A673 (cell line): ENCODE results near the gene ARHGEF6. TPM values are rescaled to one million over a fixed set of nuclear protein-coding genes. Genes with fewer than 3 reads are reported as not detected.

Source experiments
- BruUV-seq: library from RNA; stranded (reverse); fragments of 400-500 nt; replicated peaks from 2 replicates; lab custom pipeline; 2021; lab: Mats Ljungman, UMichigan
- CTCF ChIA-PET: fragments of 300-600 bp; sonication (Branson Sonifier 250); formaldehyde crosslinking; loops from one replicate; lab custom pipeline; 2022; ENCODE audit warnings: antibody characterized with exemption; lab: Charles Lee
- POLR2A ChIA-PET: fragments of 300-600 bp; sonication (Branson Sonifier 250); formaldehyde crosslinking; loops from one replicate; lab custom pipeline; 2022; ENCODE audit warnings: antibody characterized with exemption; ENCODE audit not compliant: low non-redundant PET; lab: Charles Lee
- DNase-seq: peaks from one replicate; pipeline ENCODE4 v3.0.0-alpha.2; 2015; ENCODE audit warnings: low spot score
- H3K27ac ChIP-seq: fragments of 200-600 bp; sonication (generic); 2 replicates; pipeline ENCODE4 v1.5.1; 2016; ENCODE audit warnings: mixed run types, low read depth, mild to moderate bottlenecking, mixed read lengths, antibody characterized with exemption, low read length; ENCODE audit not compliant: poor library complexity, severe bottlenecking
- H3K27me3 ChIP-seq: fragments of 200-600 bp; sonication (generic); replicated peaks from 2 replicates; pipeline ENCODE4 v1.6.1; 2017; ENCODE audit warnings: mixed run types, low read depth, mild to moderate bottlenecking, mixed read lengths, antibody characterized with exemption, low read length; ENCODE audit not compliant: insufficient read depth, poor library complexity
- H3K36me3 ChIP-seq: fragments of 200-600 bp; sonication (generic); 2 replicates; pipeline ENCODE4 v1.6.1; 2016; ENCODE audit warnings: mixed run types, mild to moderate bottlenecking, mixed read lengths, antibody characterized with exemption, low read length; ENCODE audit not compliant: insufficient read depth, poor library complexity, severe bottlenecking
- H3K4me1 ChIP-seq: fragments of 200-600 bp; sonication (generic); 2 replicates; pipeline ENCODE4 v1.6.1; 2017; ENCODE audit warnings: mixed run types, mild to moderate bottlenecking, mixed read lengths, antibody characterized with exemption, low read length; ENCODE audit not compliant: insufficient read depth, poor library complexity, severe bottlenecking
- H3K4me3 ChIP-seq: fragments of 200-600 bp; sonication (generic); 2 replicates; pipeline ENCODE4 v1.5.1; 2016; ENCODE audit warnings: low read depth, mixed run types, mild to moderate bottlenecking, mixed read lengths, low read length; ENCODE audit not compliant: poor library complexity, severe bottlenecking
- H3K9me3 ChIP-seq: fragments of 200-600 bp; sonication (generic); 2 replicates; pipeline ENCODE4 v1.6.1; 2016; ENCODE audit warnings: mixed run types, low read depth, mild to moderate bottlenecking, mixed read lengths, antibody characterized with exemption, low read length; ENCODE audit not compliant: poor library complexity, severe bottlenecking
- EZH2 ChIP-seq: fragments of 200-600 bp; sonication (generic); IDR thresholded peaks from 2 replicates; pipeline ENCODE4 v1.6.1; 2017; ENCODE audit warnings: borderline replicate concordance, low read depth, mild to moderate bottlenecking, mixed read lengths, antibody characterized with exemption, low read length; ENCODE audit not compliant: poor library complexity, severe bottlenecking
- intact Hi-C: fragments of 100-400 bp; cut with micrococcal nuclease; formaldehyde crosslinking; loops from one replicate; pipeline ENCODE4 v1.10.0; 2022; ENCODE audit not compliant: unreplicated experiment
- total RNA-seq: library from RNA; stranded (reverse); gene quantifications from 2 replicates; pipeline ENCODE4 v1.2.3, GENCODE V29; 2021
- TF ChIP-seq, protein P1 (sequence below): fragments of 300-800, 200-600 bp; sonication (generic); conservative IDR thresholded peaks from 2 replicates; pipeline ENCODE4 v1.5.1; 2017; ENCODE audit warnings: low read depth, mild to moderate bottlenecking, antibody characterized with exemption, low read length, moderate library complexity, mixed read lengths

Gene ARHGEF6
- total RNA-seq, 1 experiment from 2014 or later, result 11.4 TPM

DNA sequence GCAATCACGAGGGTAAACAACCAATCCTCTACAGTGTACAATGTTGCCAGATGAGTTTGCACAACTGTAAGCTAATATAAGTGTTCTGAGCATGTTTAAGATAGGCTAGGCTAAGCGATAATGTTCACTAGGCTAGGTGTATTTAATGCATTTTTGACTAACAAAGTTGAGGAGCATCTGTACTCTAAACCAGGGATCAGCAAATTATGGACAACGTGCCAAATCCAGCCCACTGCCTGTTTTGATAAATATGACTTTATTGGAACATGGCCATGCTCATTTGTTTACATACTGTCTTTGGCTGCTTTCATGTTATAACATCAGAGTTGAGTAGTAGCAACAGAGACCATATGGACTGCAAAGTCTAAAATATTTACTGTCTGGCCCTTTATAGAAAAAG is 46.3 kb upstream of the ARHGEF6 start:
- POLR2A ChIA-PET, result no interaction called here
- Histone ChIP-seq H3K4me3 (no peak overlapping the region), H3K4me1 (no peaks in the 10 kb centered on the region), H3K27ac (no peak overlapping the region), H3K36me3 (no peaks in the 10 kb centered on the region), H3K9me3 (no peaks in the 10 kb centered on the region), H3K27me3 (no peaks in the 10 kb centered on the region)
- no peak for TF ChIP-seq EZH2
- TF ChIP-seq, protein P1, sequence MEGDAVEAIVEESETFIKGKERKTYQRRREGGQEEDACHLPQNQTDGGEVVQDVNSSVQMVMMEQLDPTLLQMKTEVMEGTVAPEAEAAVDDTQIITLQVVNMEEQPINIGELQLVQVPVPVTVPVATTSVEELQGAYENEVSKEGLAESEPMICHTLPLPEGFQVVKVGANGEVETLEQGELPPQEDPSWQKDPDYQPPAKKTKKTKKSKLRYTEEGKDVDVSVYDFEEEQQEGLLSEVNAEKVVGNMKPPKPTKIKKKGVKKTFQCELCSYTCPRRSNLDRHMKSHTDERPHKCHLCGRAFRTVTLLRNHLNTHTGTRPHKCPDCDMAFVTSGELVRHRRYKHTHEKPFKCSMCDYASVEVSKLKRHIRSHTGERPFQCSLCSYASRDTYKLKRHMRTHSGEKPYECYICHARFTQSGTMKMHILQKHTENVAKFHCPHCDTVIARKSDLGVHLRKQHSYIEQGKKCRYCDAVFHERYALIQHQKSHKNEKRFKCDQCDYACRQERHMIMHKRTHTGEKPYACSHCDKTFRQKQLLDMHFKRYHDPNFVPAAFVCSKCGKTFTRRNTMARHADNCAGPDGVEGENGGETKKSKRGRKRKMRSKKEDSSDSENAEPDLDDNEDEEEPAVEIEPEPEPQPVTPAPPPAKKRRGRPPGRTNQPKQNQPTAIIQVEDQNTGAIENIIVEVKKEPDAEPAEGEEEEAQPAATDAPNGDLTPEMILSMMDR, result no peak
- CTCF ChIA-PET, result no interaction called here
- DNase-seq, result no peak
- BruUV-seq, result no TSS peak
- intact Hi-C loops, result no loop called here

DNA sequence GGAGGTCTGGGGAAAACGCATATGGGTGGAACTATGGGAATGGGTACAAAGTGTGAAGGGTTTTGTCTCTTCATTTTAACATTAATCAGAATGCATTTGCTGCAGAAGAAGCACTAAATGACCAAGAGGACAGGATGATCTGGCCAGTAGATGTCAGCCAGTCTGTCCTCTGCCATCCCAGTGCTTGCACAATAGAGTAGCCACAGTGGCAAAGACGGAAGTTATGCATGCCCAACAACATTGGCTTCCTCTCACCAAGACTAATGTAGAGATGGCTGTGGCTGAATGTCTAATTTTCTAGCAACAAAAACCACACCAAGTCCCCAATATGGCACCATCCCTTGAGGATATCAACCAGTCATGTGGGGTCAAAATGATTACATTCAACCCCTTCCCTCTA is 45.0 kb upstream of the ARHGEF6 start:
- no TSS peak for BruUV-seq
- Histone ChIP-seq H3K27me3 (no peaks in the 10 kb centered on the region), H3K27ac (no peak overlapping the region), H3K9me3 (no peaks in the 10 kb centered on the region), H3K4me3 (no peak overlapping the region), H3K4me1 (no peaks in the 10 kb centered on the region), H3K36me3 (no peaks in the 10 kb centered on the region)
- intact Hi-C loops, result no loop called here
- no peak for DNase-seq
- TF ChIP-seq, protein P1, result no peak
- no peak for TF ChIP-seq EZH2
- POLR2A ChIA-PET, result no interaction called here
- CTCF ChIA-PET, result no interaction called here

DNA sequence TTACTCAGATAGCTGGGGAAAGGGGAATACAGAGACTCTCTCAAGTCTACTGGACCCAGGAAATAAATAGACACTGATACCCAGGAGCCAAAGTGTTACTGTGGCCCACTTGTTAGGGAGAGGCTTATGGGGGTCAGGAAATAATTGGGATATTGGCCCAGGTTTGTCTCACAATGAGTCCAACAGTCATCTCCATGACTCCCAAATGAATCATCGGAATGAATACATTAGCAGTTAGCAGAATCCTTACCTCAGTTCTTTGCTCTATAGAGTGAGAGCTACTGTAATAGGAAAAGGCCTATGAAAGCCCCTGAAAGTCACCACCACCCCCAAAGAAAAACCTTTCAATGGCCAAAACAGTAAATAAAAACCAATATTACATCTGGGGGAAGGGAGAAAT is 42.4 kb upstream of the ARHGEF6 start:
- Histone ChIP-seq H3K27me3 (no peaks in the 10 kb centered on the region), H3K4me1 (no peaks in the 10 kb centered on the region), H3K4me3 (no peak overlapping the region), H3K27ac (no peak overlapping the region), H3K36me3 (no peaks in the 10 kb centered on the region), H3K9me3 (no peaks in the 10 kb centered on the region)
- DNase-seq, result no peak
- POLR2A ChIA-PET, result interaction anchor here (0.6 kb wide), 1 partner anchor 54 kb away, joined by 3 read pairs; no protein-coding TSS in a partner anchor
- CTCF ChIA-PET, result no interaction called here
- no TSS peak for BruUV-seq
- TF ChIP-seq, protein P1, result no peak
- no peak for TF ChIP-seq EZH2
- intact Hi-C loops, result no loop called here
